IMR-90 (cell line): ENCODE data around the gene TMEM233. TPM values are rescaled to one million over a fixed set of nuclear protein-coding genes. Genes with fewer than 3 reads are reported as not detected.

ENCODE experiments used
- ATAC-seq: fragments of 200-7000 bp; cut with Tn5 transposase; 2 replicates; pipeline ENCODE4 v1.9.1; 2020; ENCODE audit warnings: low read depth, mild to moderate bottlenecking, moderate library complexity
- BruUV-seq: library from RNA; stranded (reverse); fragments of 400-500 nt; replicated peaks from 2 replicates; lab custom pipeline; 2021; lab: Mats Ljungman, UMichigan
- CTCF ChIA-PET: fragments of 300-600 bp; formaldehyde crosslinking; extraction: SDS; loops from one replicate; lab custom pipeline; 2021; ENCODE audit warnings: antibody characterized with exemption; lab: Yijun Ruan, JAX
- POLR2A ChIA-PET: fragments of 300-600 bp; sonication (Branson Sonifier 250); formaldehyde crosslinking; loops from one replicate; lab custom pipeline; 2022; ENCODE audit warnings: antibody characterized with exemption; ENCODE audit not compliant: unreplicated experiment; lab: Charles Lee
- DNase-seq: peaks from one replicate; pipeline ENCODE4 v3.0.0; 2013
- H2AFZ ChIP-seq: replicated peaks from 2 replicates; pipeline ENCODE3; 2013; ENCODE audit warnings: low read length, mild to moderate bottlenecking; ENCODE audit not compliant: poor library complexity
- H2AK5ac ChIP-seq: 2 replicates; pipeline ENCODE4 v1.6.1; 2013; ENCODE audit warnings: low read depth, low read length, inconsistent platforms
- H2AK9ac ChIP-seq: replicated peaks from 2 replicates; pipeline ENCODE3; 2013; ENCODE audit warnings: mild to moderate bottlenecking, low read depth, low read length, moderate library complexity; ENCODE audit not compliant: poor library complexity
- H2BK120ac ChIP-seq: 2 replicates; pipeline ENCODE4 v1.6.1; 2013; ENCODE audit warnings: low read depth, low read length, inconsistent platforms
- H2BK15ac ChIP-seq: 3 replicates; pipeline ENCODE4 v1.6.1; 2013; ENCODE audit warnings: low read depth, low read length, inconsistent platforms
- H2BK20ac ChIP-seq: 2 replicates; pipeline ENCODE4 v1.6.1; 2013; ENCODE audit warnings: low read depth, mild to moderate bottlenecking, inconsistent platforms, low read length, moderate library complexity
- H2BK5ac ChIP-seq: 2 replicates; pipeline ENCODE4 v1.6.1; 2013; ENCODE audit warnings: mild to moderate bottlenecking, low read depth, low read length, inconsistent platforms; ENCODE audit not compliant: poor library complexity, severe bottlenecking
- H3K14ac ChIP-seq: replicated peaks from 2 replicates; pipeline ENCODE4 v1.6.1; 2013; ENCODE audit warnings: low read depth, low read length, inconsistent platforms
- H3K18ac ChIP-seq: 2 replicates; pipeline ENCODE4 v1.6.1; 2013; ENCODE audit warnings: low read depth, low read length, control low read depth
- H3K23ac ChIP-seq: 2 replicates; pipeline ENCODE4 v1.6.1; 2013; ENCODE audit warnings: low read depth, low read length, inconsistent platforms
- H3K27ac ChIP-seq: 2 replicates; pipeline ENCODE4 v1.5.1; 2013; ENCODE audit warnings: mild to moderate bottlenecking, control low read depth, low read length; ENCODE audit not compliant: insufficient read depth
- H3K27me3 ChIP-seq: 2 replicates; pipeline ENCODE4 v1.6.1; 2013; ENCODE audit warnings: low read length; ENCODE audit not compliant: control insufficient read depth, insufficient read depth
- H3K36me3 ChIP-seq: 2 replicates; pipeline ENCODE4 v1.6.1; 2013; ENCODE audit warnings: low read length, mixed read lengths; ENCODE audit not compliant: control insufficient read depth, insufficient read depth
- H3K4ac ChIP-seq: 2 replicates; pipeline ENCODE4 v1.6.1; 2013; ENCODE audit warnings: low read depth, low read length, inconsistent platforms
- H3K4me1 ChIP-seq: 2 replicates; pipeline ENCODE4 v1.6.1; 2013; ENCODE audit warnings: low read length, mixed read lengths; ENCODE audit not compliant: control insufficient read depth, insufficient read depth
- H3K4me2 ChIP-seq: 2 replicates; pipeline ENCODE4 v1.6.1; 2013; ENCODE audit warnings: low read depth, mild to moderate bottlenecking, control low read depth, low read length, moderate library complexity
- H3K4me3 ChIP-seq: 2 replicates; pipeline ENCODE4 v1.5.1; 2013; ENCODE audit warnings: low read depth, mild to moderate bottlenecking, control low read depth, low read length, moderate library complexity; ENCODE audit not compliant: insufficient read depth
- H3K56ac ChIP-seq: 2 replicates; pipeline ENCODE4 v1.6.1; 2013; ENCODE audit warnings: low read length, inconsistent platforms; ENCODE audit not compliant: insufficient read depth; ENCODE audit errors: extremely low read depth
- H3K79me1 ChIP-seq, 2 experiments: 2 replicates each; pipeline ENCODE4 v1.6.1; 2013; ENCODE audit warnings: low read length in 2 of 2, inconsistent platforms in 1 of 2, low read depth in 1 of 2
- H3K9ac ChIP-seq: 2 replicates; pipeline ENCODE4 v1.6.1; 2013; ENCODE audit warnings: low read depth, low read length, control low read depth
- H3K9me1 ChIP-seq: 2 replicates; pipeline ENCODE4 v1.6.1; 2013; ENCODE audit warnings: low read length, inconsistent platforms; ENCODE audit not compliant: insufficient read depth
- H3K9me3 ChIP-seq: 2 replicates; pipeline ENCODE4 v1.6.1; 2013; ENCODE audit warnings: low read length; ENCODE audit not compliant: control insufficient read depth, insufficient read depth
- H4K20me1 ChIP-seq: 2 replicates; pipeline ENCODE4 v1.6.1; 2013; ENCODE audit warnings: low read length, inconsistent platforms; ENCODE audit not compliant: insufficient read depth
- H4K5ac ChIP-seq: 2 replicates; pipeline ENCODE4 v1.6.1; 2013; ENCODE audit warnings: mild to moderate bottlenecking, low read depth, low read length, control low read depth
- H4K8ac ChIP-seq, 2 experiments: 2 replicates each; pipeline ENCODE4 v1.6.1; 2013; ENCODE audit warnings: low read depth in 2 of 2, low read length in 2 of 2, control low read depth in 1 of 2, inconsistent platforms in 1 of 2
- H4K91ac ChIP-seq: 2 replicates; pipeline ENCODE4 v1.6.1; 2013; ENCODE audit warnings: low read depth, low read length, inconsistent platforms; ENCODE audit not compliant: insufficient read depth
- CEBPB ChIP-seq: IDR thresholded peaks from 2 replicates; pipeline ENCODE4 v1.6.1; 2012; ENCODE audit warnings: low read depth, low read length, improper control_type of control experiment
- CHD1 ChIP-seq: IDR thresholded peaks from 2 replicates; pipeline ENCODE4 v1.6.1; 2012; ENCODE audit warnings: low read depth, low read length, improper control_type of control experiment
- FOS ChIP-seq: fragments of 150-350 bp; IDR thresholded peaks from 2 replicates; pipeline ENCODE4 v1.6.1; 2016; ENCODE audit warnings: low read depth, low read length
- MAFK ChIP-seq: IDR thresholded peaks from 2 replicates; pipeline ENCODE4 v1.6.1; 2012; ENCODE audit warnings: low read depth, low read length, improper control_type of control experiment
- MAZ ChIP-seq: IDR thresholded peaks from 2 replicates; pipeline ENCODE4 v1.6.1; 2012; ENCODE audit warnings: low read depth, mild to moderate bottlenecking, low read length, improper control_type of control experiment, moderate library complexity, borderline replicate concordance
- MXI1 ChIP-seq: IDR thresholded peaks from 2 replicates; pipeline ENCODE4 v1.6.1; 2012; ENCODE audit warnings: low read depth, mild to moderate bottlenecking, low read length, moderate library complexity, borderline replicate concordance
- NFE2L2 ChIP-seq: fragments of 150-350 bp; IDR thresholded peaks from 2 replicates; pipeline ENCODE4 v1.6.1; 2016; ENCODE audit warnings: low read depth, mild to moderate bottlenecking, low read length
- RCOR1 ChIP-seq: IDR thresholded peaks from 2 replicates; pipeline ENCODE4 v1.6.1; 2012; ENCODE audit warnings: mild to moderate bottlenecking, low read length, improper control_type of control experiment; ENCODE audit not compliant: insufficient replicate concordance
- RFX5 ChIP-seq: IDR thresholded peaks from 2 replicates; pipeline ENCODE4 v1.8.0; 2012; ENCODE audit warnings: low read depth, mild to moderate bottlenecking, low read length, moderate library complexity
- SMC3 ChIP-seq: fragments of 150-350 bp; IDR thresholded peaks from 2 replicates; pipeline ENCODE4 v1.6.1; 2016; ENCODE audit warnings: low read depth, mild to moderate bottlenecking, antibody characterized with exemption, low read length, moderate library complexity
- WGBS, 2 experiments: methylation state at CpG; one replicate each; pipeline versions ENCODE4 v1.1.5 to v1.1.7; 2013; ENCODE audit warnings: missing lambda C conversion rate in 2 of 2; ENCODE audit not compliant: insufficient read length in 1 of 2; ENCODE audit errors: extremely low coverage in 2 of 2; 5-methylcytosine and 5-hydroxymethylcytosine counted together
- dilution Hi-C: fragments of 300-500 bp; cut with HindIII; formaldehyde crosslinking; loops from one replicate; pipeline ENCODE4 v1.14.3; 2018; ENCODE audit warnings: low sequenced_read_pairs; ENCODE audit not compliant: unreplicated experiment
- in situ Hi-C: fragments of 300-500 bp; cut with MboI; formaldehyde crosslinking; loops from 3 replicates; pipeline ENCODE4 v1.14.3; 2019; ENCODE audit warnings: low sequenced_read_pairs, inconsistent platforms, mixed read lengths
- intact Hi-C: fragments of 100-400 bp; cut with micrococcal nuclease; formaldehyde crosslinking; loops from 2 replicates; pipeline ENCODE4 v1.10.0; 2022
- polyA plus RNA-seq, 3 experiments: library from polyadenylated mRNA; depleted of rRNA; stranded (reverse); fragments of >200 nt; gene quantifications; 2 replicates each; pipeline ENCODE4 v1.2.3, GENCODE V29; 2012; ENCODE audit warnings: low replicate concordance in 1 of 3
- total RNA-seq: library from RNA; depleted of rRNA; stranded (reverse); fragments of >200 nt; gene quantifications from 2 replicates; pipeline ENCODE4 v1.2.3, GENCODE V29; 2012
- TF ChIP-seq, protein P1 (sequence below): fragments of 150-350 bp; IDR thresholded peaks from 2 replicates; pipeline ENCODE4 v1.6.1; 2017; ENCODE audit warnings: mild to moderate bottlenecking, antibody characterized with exemption, low read length, low read depth
- TF ChIP-seq, protein P2 (sequence below): conservative IDR thresholded peaks from 2 replicates; pipeline ENCODE4 v1.5.1; 2012; ENCODE audit warnings: mild to moderate bottlenecking, low read depth, low read length, improper control_type of control experiment
- TF ChIP-seq, protein P3 (sequence below): fragments of 150-350 bp; IDR thresholded peaks from 2 replicates; pipeline ENCODE4 v1.6.1; 2016; ENCODE audit warnings: low read depth, mild to moderate bottlenecking, low read length, moderate library complexity, borderline replicate concordance

The TMEM233 gene
- total and polyA plus RNA-seq, 2 of the 4 experiments (the other 2 are of a cell fraction) = not detected

DNA sequence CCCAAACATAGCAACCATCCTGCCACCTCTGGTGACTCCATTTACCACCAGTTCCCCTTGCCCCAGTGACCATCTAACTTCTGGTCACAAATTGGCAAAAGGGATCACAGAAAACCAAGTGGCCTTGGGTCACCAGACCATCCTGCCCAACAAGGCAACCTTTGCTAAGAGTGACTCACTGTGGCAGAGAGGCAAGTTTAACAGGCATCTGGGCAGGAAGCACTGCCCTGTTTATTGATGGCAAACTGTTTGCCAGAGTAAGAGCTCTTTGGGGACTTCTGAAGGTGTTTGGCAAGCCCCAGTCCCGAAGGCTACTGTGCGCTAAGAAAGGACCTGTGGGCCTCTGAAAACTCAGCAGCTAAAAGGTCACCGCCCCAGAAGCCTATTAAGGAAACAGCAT, 28.2 kb upstream of the TMEM233 start:
- TF ChIP-seq SMC3 (no peak), NFE2L2 (no peak), CHD1 (no peak), MXI1 (no peak), MAFK (no peak), RCOR1 (no peak), RFX5 (no peak), CEBPB (no peak), FOS (no peak), MAZ (no peak)
- TF ChIP-seq, protein P1, sequence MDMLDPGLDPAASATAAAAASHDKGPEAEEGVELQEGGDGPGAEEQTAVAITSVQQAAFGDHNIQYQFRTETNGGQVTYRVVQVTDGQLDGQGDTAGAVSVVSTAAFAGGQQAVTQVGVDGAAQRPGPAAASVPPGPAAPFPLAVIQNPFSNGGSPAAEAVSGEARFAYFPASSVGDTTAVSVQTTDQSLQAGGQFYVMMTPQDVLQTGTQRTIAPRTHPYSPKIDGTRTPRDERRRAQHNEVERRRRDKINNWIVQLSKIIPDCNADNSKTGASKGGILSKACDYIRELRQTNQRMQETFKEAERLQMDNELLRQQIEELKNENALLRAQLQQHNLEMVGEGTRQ = no peak
- TF ChIP-seq, protein P2, sequence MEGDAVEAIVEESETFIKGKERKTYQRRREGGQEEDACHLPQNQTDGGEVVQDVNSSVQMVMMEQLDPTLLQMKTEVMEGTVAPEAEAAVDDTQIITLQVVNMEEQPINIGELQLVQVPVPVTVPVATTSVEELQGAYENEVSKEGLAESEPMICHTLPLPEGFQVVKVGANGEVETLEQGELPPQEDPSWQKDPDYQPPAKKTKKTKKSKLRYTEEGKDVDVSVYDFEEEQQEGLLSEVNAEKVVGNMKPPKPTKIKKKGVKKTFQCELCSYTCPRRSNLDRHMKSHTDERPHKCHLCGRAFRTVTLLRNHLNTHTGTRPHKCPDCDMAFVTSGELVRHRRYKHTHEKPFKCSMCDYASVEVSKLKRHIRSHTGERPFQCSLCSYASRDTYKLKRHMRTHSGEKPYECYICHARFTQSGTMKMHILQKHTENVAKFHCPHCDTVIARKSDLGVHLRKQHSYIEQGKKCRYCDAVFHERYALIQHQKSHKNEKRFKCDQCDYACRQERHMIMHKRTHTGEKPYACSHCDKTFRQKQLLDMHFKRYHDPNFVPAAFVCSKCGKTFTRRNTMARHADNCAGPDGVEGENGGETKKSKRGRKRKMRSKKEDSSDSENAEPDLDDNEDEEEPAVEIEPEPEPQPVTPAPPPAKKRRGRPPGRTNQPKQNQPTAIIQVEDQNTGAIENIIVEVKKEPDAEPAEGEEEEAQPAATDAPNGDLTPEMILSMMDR = no peak
- TF ChIP-seq, protein P3, sequence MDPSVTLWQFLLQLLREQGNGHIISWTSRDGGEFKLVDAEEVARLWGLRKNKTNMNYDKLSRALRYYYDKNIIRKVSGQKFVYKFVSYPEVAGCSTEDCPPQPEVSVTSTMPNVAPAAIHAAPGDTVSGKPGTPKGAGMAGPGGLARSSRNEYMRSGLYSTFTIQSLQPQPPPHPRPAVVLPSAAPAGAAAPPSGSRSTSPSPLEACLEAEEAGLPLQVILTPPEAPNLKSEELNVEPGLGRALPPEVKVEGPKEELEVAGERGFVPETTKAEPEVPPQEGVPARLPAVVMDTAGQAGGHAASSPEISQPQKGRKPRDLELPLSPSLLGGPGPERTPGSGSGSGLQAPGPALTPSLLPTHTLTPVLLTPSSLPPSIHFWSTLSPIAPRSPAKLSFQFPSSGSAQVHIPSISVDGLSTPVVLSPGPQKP = no peak
- Histone ChIP-seq H3K79me1 (no peaks in the 10 kb centered on the region), H3K36me3 (no peaks in the 10 kb centered on the region), H3K27me3 (no peaks in the 10 kb centered on the region), H2AK9ac (no peak overlapping the region), H3K4me1 (no peaks in the 10 kb centered on the region), H2BK20ac (no peak overlapping the region), H3K4ac (no peak overlapping the region), H2BK120ac (no peak overlapping the region), H3K9me3 (peaks cover 9% of the 10 kb centered on the region; the same call in 1 of the 2 replicates), H2BK5ac (no peak overlapping the region), H3K14ac (no peak overlapping the region), H3K4me2 (no peak overlapping the region), H4K20me1 (no peaks in the 10 kb centered on the region), H3K18ac (no peak overlapping the region), H3K4me3 (no peak overlapping the region), H2BK15ac (no peak overlapping the region), H4K91ac (no peak overlapping the region), H4K8ac (no peak overlapping the region), H4K5ac (no peak overlapping the region), H2AK5ac (no peak overlapping the region), H2AFZ (no peak overlapping the region), H3K23ac (no peak overlapping the region), H3K9me1 (no peaks in the 10 kb centered on the region), H3K9ac (no peak overlapping the region), H3K27ac (no peak overlapping the region), H3K56ac (no peak overlapping the region)
- WGBS, 2 experiments = no CpG with 5 or more reads among the region's 3 CpGs
- ChIA-PET POLR2A (no interaction called here), CTCF (no interaction called here)
- BruUV-seq = no TSS peak
- in situ Hi-C loops = no loop called here
- intact Hi-C loops = no loop called here
- no peak for ATAC-seq
- dilution Hi-C loops = no loop called here
- no peak for DNase-seq
